SK-N-MC (cell line): ENCODE data around the gene ZCCHC12.

ENCODE experiments used
- DNase-seq: peaks from one replicate; pipeline ENCODE4 v3.0.0-alpha.2; 2011; ENCODE audit warnings: low read depth, low spot score
- H3K27ac ChIP-seq: fragments of 200-600 bp; sonication (generic); 2 replicates; pipeline ENCODE4 v1.5.1; 2016; ENCODE audit warnings: mixed run types
- H3K36me3 ChIP-seq: fragments of 200-600 bp; sonication (generic); 2 replicates; pipeline ENCODE4 v1.6.1; 2017; ENCODE audit warnings: antibody characterized with exemption, low read length, mixed read lengths; ENCODE audit not compliant: insufficient read depth
- H3K4me3 ChIP-seq: fragments of 200-600 bp; sonication (generic); 2 replicates; pipeline ENCODE4 v1.5.1; 2016
- H3K9ac ChIP-seq: fragments of 200-600 bp; sonication (generic); 2 replicates; pipeline ENCODE4 v1.8.0; 2017; ENCODE audit warnings: mixed run types, mixed read lengths; ENCODE audit not compliant: insufficient read length
- H3K9me3 ChIP-seq: fragments of 200-600 bp; sonication (generic); 2 replicates; pipeline ENCODE4 v1.6.1; 2017; ENCODE audit warnings: low read depth, mild to moderate bottlenecking, antibody characterized with exemption, low read length, moderate library complexity, mixed read lengths
- EZH2 ChIP-seq: fragments of 200-600 bp; sonication (generic); IDR thresholded peaks from one replicate; pipeline ENCODE4 v1.6.1; 2017; ENCODE audit warnings: antibody characterized with exemption
- FOXP2 ChIP-seq: optimal IDR thresholded peaks from 2 replicates; pipeline ENCODE3; 2011; ENCODE audit warnings: mild to moderate bottlenecking, moderate library complexity; ENCODE audit not compliant: insufficient read depth; ENCODE audit errors: extremely low read length, control extremely low read depth
- POLR2AphosphoS5 ChIP-seq: IDR thresholded peaks from 2 replicates; pipeline ENCODE4 v1.6.1; 2012; ENCODE audit warnings: mild to moderate bottlenecking, low read depth, low read length, borderline replicate concordance

ZCCHC12 gene

DNA sequence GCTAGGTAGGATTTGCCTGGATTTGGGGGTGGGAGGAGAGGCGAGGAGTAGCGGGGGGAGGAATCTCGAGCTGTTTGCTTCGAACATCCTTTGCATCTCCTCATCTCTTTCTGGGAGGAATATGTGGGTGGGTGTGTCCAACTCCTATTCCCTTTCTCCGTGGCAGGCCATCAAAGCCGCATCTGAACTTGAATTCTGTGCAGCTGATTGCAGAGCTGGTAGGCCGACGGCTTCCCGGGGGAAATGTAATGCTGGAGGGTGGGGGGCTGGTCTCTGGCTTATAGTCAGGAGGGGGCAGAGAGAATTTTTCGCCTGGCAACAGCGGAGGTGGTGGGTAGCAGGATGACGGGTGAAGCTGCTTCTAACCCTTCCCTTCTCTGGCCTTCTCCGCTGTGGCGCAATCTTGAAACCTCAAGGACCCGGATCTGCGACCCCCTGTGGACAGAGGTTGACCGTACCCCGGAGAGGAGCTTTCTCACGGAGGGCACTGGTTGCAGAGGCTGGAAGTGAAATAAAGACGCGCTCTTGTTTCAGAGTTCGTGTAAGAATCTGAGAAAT is 628 bp downstream of the ZCCHC12 start:
- H3K36me3 ChIP-seq: no peaks in the 10 kb centered on the region
- H3K9me3 ChIP-seq: no peaks in the 10 kb centered on the region
- H3K27ac ChIP-seq: no peak overlapping the region
- peak overlapping the region; percentile 74 for H3K4me3 ChIP-seq
- H3K9ac ChIP-seq: no peak overlapping the region
- no peak for TF ChIP-seq EZH2
- TF ChIP-seq POLR2AphosphoS5: no peak
- no peak for TF ChIP-seq FOXP2
- DNase-seq: no peak

DNA sequence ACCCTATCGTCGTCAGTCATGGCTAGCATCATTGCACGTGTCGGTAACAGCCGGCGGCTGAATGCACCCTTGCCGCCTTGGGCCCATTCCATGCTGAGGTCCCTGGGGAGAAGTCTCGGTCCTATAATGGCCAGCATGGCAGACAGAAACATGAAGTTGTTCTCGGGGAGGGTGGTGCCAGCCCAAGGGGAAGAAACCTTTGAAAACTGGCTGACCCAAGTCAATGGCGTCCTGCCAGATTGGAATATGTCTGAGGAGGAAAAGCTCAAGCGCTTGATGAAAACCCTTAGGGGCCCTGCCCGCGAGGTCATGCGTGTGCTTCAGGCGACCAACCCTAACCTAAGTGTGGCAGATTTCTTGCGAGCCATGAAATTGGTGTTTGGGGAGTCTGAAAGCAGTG is 1.6 kb downstream of the ZCCHC12 start:
- no peaks in the 10 kb centered on the region for H3K36me3 ChIP-seq
- DNase-seq: no peak
- no peak overlapping the region for H3K27ac ChIP-seq
- H3K4me3 ChIP-seq: no peak overlapping the region
- H3K9me3 ChIP-seq: no peaks in the 10 kb centered on the region
- TF ChIP-seq POLR2AphosphoS5: no peak
- no peak for TF ChIP-seq FOXP2
- H3K9ac ChIP-seq: no peak overlapping the region

DNA sequence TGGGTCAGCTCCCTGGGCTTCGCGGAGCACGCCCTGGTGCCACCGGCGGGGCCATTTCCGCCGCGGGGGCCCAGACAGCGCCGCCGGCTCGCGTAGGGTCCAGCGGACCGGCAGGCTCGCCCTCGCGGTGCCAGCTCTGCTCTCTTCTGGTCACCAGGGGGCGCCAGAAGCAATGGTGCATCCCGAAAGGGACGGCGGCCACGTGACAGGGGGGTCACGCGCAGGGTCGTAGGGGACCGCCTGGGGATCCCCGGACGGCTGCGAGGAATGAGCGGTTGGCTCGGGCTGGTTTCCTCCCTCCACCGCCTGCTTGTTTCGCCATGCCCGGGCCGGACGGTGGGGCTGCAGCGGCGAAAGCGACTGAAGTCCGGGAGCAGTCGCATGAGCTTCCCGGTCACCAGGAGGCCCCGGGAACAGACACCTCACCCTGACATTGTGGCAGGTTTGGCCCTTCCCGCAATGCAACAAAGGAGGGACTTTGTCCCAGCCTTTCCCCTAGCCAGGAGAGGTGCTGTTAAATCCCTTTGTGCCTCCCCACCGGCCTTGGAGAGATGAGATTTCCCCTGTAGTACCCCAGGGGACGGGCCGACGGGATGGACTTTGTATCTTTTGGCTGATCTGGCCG is 15.8 kb downstream of the ZCCHC12 start:
- no peaks in the 10 kb centered on the region for H3K9me3 ChIP-seq
- no peak for TF ChIP-seq FOXP2
- TF ChIP-seq EZH2: no peak
- TF ChIP-seq POLR2AphosphoS5: no peak
- H3K9ac ChIP-seq: no peak overlapping the region
- H3K36me3 ChIP-seq: no peaks in the 10 kb centered on the region
- H3K4me3 ChIP-seq: no peak overlapping the region
- DNase-seq: no peak
- H3K27ac ChIP-seq: no peak overlapping the region

DNA sequence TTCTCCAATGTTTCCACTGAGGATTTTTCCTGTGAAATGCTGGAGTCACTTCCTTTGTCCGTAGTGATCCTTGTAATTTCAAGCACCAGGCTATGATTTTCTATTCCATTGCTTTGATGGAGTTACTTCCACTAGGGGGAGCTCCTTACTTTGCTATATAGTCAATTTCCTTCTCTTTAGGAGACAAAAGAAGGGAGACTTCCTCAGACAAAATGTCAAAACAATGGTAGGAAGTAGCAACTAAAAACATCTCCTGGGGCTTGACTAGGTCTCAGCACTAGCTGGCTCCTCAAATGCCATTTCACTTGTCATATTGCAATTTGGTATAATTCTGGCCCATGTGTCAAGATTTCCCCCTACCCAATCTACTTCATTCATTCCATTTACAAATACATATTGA is 24.1 kb downstream of the ZCCHC12 start:
- no peaks in the 10 kb centered on the region for H3K36me3 ChIP-seq
- TF ChIP-seq POLR2AphosphoS5 (no peak), FOXP2 (no peak)
- no peak overlapping the region for H3K9ac ChIP-seq
- H3K27ac ChIP-seq: no peak overlapping the region
- DNase-seq: peak; percentile 34
- no peak overlapping the region for H3K4me3 ChIP-seq
- no peaks in the 10 kb centered on the region for H3K9me3 ChIP-seq

DNA sequence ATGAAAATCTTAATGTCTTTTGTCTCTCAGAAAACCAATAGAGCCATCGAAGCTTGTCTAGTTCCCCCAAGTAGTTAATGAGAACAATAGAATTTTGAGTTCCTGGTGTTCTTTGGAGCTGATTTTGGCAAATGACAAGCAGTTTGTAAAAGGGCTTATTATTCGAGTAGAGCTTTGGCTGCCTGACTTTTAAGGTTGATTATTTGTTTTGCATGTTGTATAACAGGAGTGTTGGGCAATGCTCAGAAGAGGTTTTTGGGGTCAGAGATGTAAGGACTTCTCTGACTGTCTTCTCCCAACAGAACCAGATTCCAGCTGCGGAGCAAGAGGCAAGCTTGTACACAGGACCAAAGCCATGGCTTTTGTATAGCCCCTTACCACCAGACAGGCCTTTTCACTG is 30.0 kb downstream of the ZCCHC12 start:
- no peaks in the 10 kb centered on the region for H3K9me3 ChIP-seq
- no peak overlapping the region for H3K27ac ChIP-seq
- no peak overlapping the region for H3K4me3 ChIP-seq
- no peak for DNase-seq
- H3K9ac ChIP-seq: no peak overlapping the region
- H3K36me3 ChIP-seq: no peaks in the 10 kb centered on the region
- TF ChIP-seq FOXP2 (no peak), POLR2AphosphoS5 (no peak), EZH2 (no peak)

DNA sequence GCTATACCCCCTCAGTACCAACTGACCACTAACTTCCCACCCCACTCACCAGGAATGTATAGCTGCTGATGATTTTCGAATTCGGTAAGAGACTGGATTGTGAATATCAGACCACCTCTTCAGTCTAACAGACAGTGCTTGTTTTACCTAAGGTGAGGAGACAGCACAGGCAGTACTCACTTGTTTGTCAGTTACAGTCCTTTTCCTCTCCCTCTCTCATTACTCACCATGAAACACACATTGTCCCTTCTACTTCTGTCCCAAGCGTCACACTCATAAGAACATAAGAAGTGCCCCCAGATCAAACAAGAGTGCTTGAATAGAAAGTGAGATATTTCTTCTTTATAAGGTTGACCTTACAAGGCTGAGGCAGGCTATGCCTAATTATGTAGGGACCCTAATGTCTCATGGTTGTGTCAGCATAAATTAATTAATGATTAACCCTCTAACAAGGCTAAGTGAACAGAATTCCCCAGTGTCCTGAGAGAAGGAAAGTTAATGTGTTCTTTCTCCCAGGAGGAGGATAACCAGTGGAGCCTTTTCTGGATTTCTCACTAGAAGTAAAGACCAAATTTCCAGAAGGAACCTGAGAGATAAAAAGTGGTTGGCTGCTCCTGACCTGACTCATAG is 32.2 kb downstream of the ZCCHC12 start:
- no peak overlapping the region for H3K9ac ChIP-seq
- H3K9me3 ChIP-seq: no peaks in the 10 kb centered on the region
- H3K27ac ChIP-seq: no peak overlapping the region
- no peak for DNase-seq
- no peak overlapping the region for H3K4me3 ChIP-seq
- no peak for TF ChIP-seq EZH2
- no peak for TF ChIP-seq FOXP2
- TF ChIP-seq POLR2AphosphoS5: no peak
- H3K36me3 ChIP-seq: no peaks in the 10 kb centered on the region

DNA sequence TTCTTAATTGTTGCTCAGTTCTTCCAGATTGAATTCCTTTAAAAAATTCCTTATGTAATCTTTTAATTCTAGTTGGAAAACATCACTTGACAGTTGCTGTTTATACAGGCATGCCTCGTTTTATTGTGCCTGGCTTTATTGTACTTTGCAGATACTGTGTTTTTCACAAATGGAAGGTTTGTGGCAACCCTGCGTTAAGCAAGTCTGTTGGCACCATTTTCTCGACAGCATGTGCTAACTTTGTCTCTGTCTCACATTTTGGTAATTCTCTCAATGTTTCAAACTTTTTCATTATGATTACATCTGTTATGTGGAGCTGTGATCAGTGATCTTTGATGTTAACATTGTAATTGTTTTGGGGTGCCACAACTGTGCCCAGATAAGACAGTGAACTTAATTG is 33.4 kb downstream of the ZCCHC12 start:
- TF ChIP-seq FOXP2 (no peak), POLR2AphosphoS5 (no peak), EZH2 (no peak)
- Histone ChIP-seq H3K9me3 (no peaks in the 10 kb centered on the region), H3K27ac (no peak overlapping the region), H3K9ac (no peak overlapping the region), H3K4me3 (no peak overlapping the region), H3K36me3 (no peaks in the 10 kb centered on the region)
- no peak for DNase-seq

DNA sequence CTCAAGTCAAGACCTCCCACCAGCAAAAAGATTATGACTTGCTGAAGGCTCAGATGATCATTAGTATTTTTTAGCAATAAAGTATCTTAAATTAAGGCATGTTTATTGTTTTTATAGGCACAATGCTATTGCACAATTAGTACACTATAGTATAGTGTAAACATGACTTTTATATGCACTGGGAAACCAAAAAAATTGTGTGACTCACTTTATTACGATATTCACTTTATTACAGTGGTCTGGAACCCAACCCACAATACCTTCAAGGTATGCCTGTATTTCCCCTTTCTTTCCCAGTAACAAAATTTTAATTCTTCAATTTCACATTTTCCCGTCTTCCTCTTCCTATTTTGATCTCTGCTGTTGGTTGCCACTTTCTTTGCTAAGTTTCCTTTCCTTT is 37.7 kb downstream of the ZCCHC12 start:
- no peak overlapping the region for H3K4me3 ChIP-seq
- TF ChIP-seq POLR2AphosphoS5: no peak
- TF ChIP-seq FOXP2: no peak
- TF ChIP-seq EZH2: no peak
- no peak overlapping the region for H3K27ac ChIP-seq
- no peaks in the 10 kb centered on the region for H3K36me3 ChIP-seq
- DNase-seq: no peak
- no peak overlapping the region for H3K9ac ChIP-seq
- H3K9me3 ChIP-seq: no peaks in the 10 kb centered on the region

DNA sequence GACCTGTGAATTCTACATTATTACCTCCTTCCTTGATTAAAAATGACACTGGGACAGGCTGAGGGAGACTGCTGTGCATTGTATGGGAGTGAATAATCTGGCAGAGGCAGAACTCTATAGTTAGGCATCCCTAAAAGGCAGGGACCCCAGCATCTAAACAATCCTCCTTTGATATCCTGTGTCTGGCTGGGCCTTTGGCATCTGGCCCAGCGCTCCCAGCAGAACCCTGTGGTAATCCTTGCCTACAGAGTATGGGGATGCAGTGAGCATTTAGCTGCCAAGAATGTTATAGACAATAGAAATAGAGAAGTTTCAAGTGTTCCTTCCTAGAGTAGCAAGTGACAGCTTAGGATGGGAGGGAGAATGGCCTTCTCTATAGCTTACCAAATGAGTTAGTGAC is 38.5 kb downstream of the ZCCHC12 start:
- TF ChIP-seq POLR2AphosphoS5: no peak
- no peak for TF ChIP-seq FOXP2
- TF ChIP-seq EZH2: no peak
- Histone ChIP-seq H3K9ac (no peak overlapping the region), H3K36me3 (no peaks in the 10 kb centered on the region), H3K27ac (no peak overlapping the region), H3K9me3 (no peaks in the 10 kb centered on the region), H3K4me3 (no peak overlapping the region)
- no peak for DNase-seq
